K562 (cell line): ENCODE data around the gene AKT1S1. TPM values are rescaled to one million over a fixed set of nuclear protein-coding genes. Genes with fewer than 3 reads are reported as not detected.

Experiments
- ATAC-seq: fragments of 200-7000 bp; cut with Tn5 transposase; 3 replicates; pipeline ENCODE4 v1.9.1; 2020; ENCODE audit warnings: moderate library complexity
- BruUV-seq: library from RNA; stranded (reverse); fragments of 400-500 nt; replicated peaks from 2 replicates; lab custom pipeline; 2021; lab: Mats Ljungman, UMichigan
- CTCF ChIA-PET: fragments of 300-600 bp; formaldehyde crosslinking; extraction: SDS; loops from one replicate; lab custom pipeline; 2021; ENCODE audit warnings: low intra/inter-chr PET ratio; lab: Yijun Ruan, JAX
- POLR2A ChIA-PET: fragments of 300-600, 350-650 bp; sonication (Branson Sonifier 250); formaldehyde crosslinking; extraction: SDS; loops from one replicate; lab custom pipeline; 2021; ENCODE audit warnings: antibody characterized with exemption, inconsistent platforms; lab: Yijun Ruan, JAX
- DNase-seq, 4 experiments: peaks; one replicate each; pipeline versions ENCODE4 v3.0.0 to v3.0.0-alpha.2; 2011 to 2018; ENCODE audit warnings: low spot score in 3 of 4, mixed read lengths in 3 of 4; ENCODE audit errors: extremely low read depth in 1 of 4
- FAIRE-seq: peaks from 2 replicates; lab custom pipeline; 2011; peaks lifted over from hg19 to GRCh38; lab: Jason Lieb, UNC
- H2AFZ ChIP-seq: 2 replicates; pipeline ENCODE4 v1.6.0; 2011; ENCODE audit warnings: low read depth, low read length, control low read depth, inconsistent platforms
- H3K27ac ChIP-seq: fragments of 200-600 bp; 3 replicates; pipeline ENCODE4 v1.8.0; 2011; ENCODE audit warnings: low read depth, mild to moderate bottlenecking, control low read depth, inconsistent platforms, low read length, moderate library complexity, mixed read lengths; ENCODE audit errors: extremely low read depth
- H3K27me3 ChIP-seq, 2 experiments: fragments of 300-600 bp in 1 of 2; 2 replicates in 1 of 2; 3 replicates in 1 of 2; pipeline versions ENCODE4 v1.6.0 to v1.8.0; 2011; ENCODE audit warnings: inconsistent platforms in 2 of 2, low read length in 2 of 2, mild to moderate bottlenecking in 1 of 2, mixed read lengths in 1 of 2, moderate library complexity in 1 of 2; ENCODE audit not compliant: control insufficient read depth in 2 of 2, insufficient read depth in 2 of 2
- H3K36me3 ChIP-seq: fragments of 300-600 bp; 3 replicates; pipeline ENCODE4 v1.8.0; 2011; ENCODE audit warnings: mild to moderate bottlenecking, low read length, inconsistent platforms; ENCODE audit not compliant: control insufficient read depth, insufficient read depth
- H3K4me1 ChIP-seq, 2 experiments: fragments of 200-600 bp in 1 of 2; replicated peaks in 1 of 2; 2 replicates in 1 of 2; 3 replicates in 1 of 2; pipeline versions ENCODE4 v1.5.1 to v1.8.0; 2011; ENCODE audit warnings: inconsistent platforms in 2 of 2, low read length in 2 of 2, mild to moderate bottlenecking in 1 of 2, mixed read lengths in 1 of 2, moderate library complexity in 1 of 2; ENCODE audit not compliant: control insufficient read depth in 2 of 2, insufficient read depth in 2 of 2
- H3K4me2 ChIP-seq: 2 replicates; pipeline ENCODE4 v1.6.1; 2011; ENCODE audit warnings: low read length, control low read depth, inconsistent platforms, mixed read lengths; ENCODE audit not compliant: insufficient read depth
- H3K4me3 ChIP-seq: fragments of 200-600 bp; sonication (generic), shearing (Covaris generic); 2 replicates; pipeline ENCODE4 v1.5.1; 2016; ENCODE audit warnings: control low read depth, inconsistent platforms
- H3K79me2 ChIP-seq: fragments of 200-600 bp; 3 replicates; pipeline ENCODE4 v1.8.0; 2011; ENCODE audit warnings: low read length, inconsistent platforms; ENCODE audit not compliant: control insufficient read depth, insufficient read depth
- H3K9ac ChIP-seq, 2 experiments: 2 replicates each; pipeline versions ENCODE4 v1.6.0 to v1.6.1; 2011; ENCODE audit warnings: low read depth in 2 of 2, low read length in 2 of 2, control low read depth in 1 of 2, inconsistent platforms in 1 of 2, mild to moderate bottlenecking in 1 of 2, mixed read lengths in 1 of 2; ENCODE audit not compliant: insufficient read depth in 1 of 2
- H3K9me1 ChIP-seq: one replicate; pipeline ENCODE4 v1.6.0; 2011; ENCODE audit warnings: inconsistent platforms, mild to moderate bottlenecking, low read length, moderate library complexity; ENCODE audit not compliant: control insufficient read depth, insufficient read depth
- H3K9me3 ChIP-seq: replicated peaks from 2 replicates; pipeline ENCODE4 v1.5.1; 2011; ENCODE audit warnings: low read depth, low read length, inconsistent platforms; ENCODE audit not compliant: control insufficient read depth, insufficient read depth
- H4K20me1 ChIP-seq: replicated peaks from 2 replicates; pipeline ENCODE4 v1.6.1; 2011; ENCODE audit warnings: low read length, inconsistent platforms, mixed read lengths; ENCODE audit not compliant: control insufficient read depth, insufficient read depth
- CREB1 ChIP-seq, 2 experiments: sonication (generic) in 1 of 2; formaldehyde crosslinking in 1 of 2; IDR thresholded peaks; 2 replicates each; pipeline versions ENCODE4 v1.6.1 to v1.8.0; 2012 to 2022; ENCODE audit warnings: inconsistent platforms in 1 of 2, mild to moderate bottlenecking in 1 of 2, missing genetic modification reagents in 1 of 2, moderate library complexity in 1 of 2
- NR2C1 ChIP-seq, 2 experiments: fragments of 450-650 bp; IDR thresholded peaks; 2 replicates each; pipeline ENCODE4 v1.6.1; 2017; ENCODE audit warnings: mild to moderate bottlenecking in 2 of 2, antibody characterized with exemption in 1 of 2, inconsistent platforms in 1 of 2, missing compliant biosample characterization in 1 of 2, missing genetic modification characterization in 1 of 2
- NR2C2 ChIP-seq, 2 experiments: fragments of 200-800 bp in 1 of 2; sonication (Bioruptor generic) in 1 of 2; sonication (generic) in 1 of 2; formaldehyde crosslinking in 1 of 2; IDR thresholded peaks; 2 replicates each; pipeline versions ENCODE4 v1.6.1 to v1.8.0; 2016 to 2022; ENCODE audit warnings: mild to moderate bottlenecking in 1 of 2, missing compliant biosample characterization in 1 of 2, missing genetic modification characterization in 1 of 2, missing genetic modification reagents in 1 of 2
- RUNX1 ChIP-seq: sonication (generic); IDR thresholded peaks from 2 replicates; pipeline ENCODE4 v1.6.1; 2016; ENCODE audit warnings: antibody characterized with exemption, low read depth
- WGBS: fragments of 100-300 bp; shearing (Covaris generic); methylation state at CpG from one replicate; pipeline ENCODE4 v1.1.6; 2016; ENCODE audit warnings: low coverage, mixed read lengths; ENCODE audit not compliant: insufficient coverage; ENCODE audit errors: missing lambda C conversion rate; 5-methylcytosine and 5-hydroxymethylcytosine counted together
- in situ Hi-C: fragments of 300-500 bp; cut with MboI; formaldehyde crosslinking; loops from 4 replicates; pipeline ENCODE4 v1.15.0; 2018; ENCODE audit warnings: inconsistent platforms, mixed read lengths
- intact Hi-C: fragments of 100-400 bp; cut with micrococcal nuclease; formaldehyde crosslinking; loops from 2 replicates; pipeline ENCODE4 v1.14.2; 2022
- polyA plus RNA-seq, 8 experiments: library from polyadenylated mRNA; depleted of rRNA in 4 of 8; stranded (reverse) in 5 of 8; unstranded in 3 of 8; fragments of >200 nt; fragmentation: Nextera tagmentation in 2 of 8; fragmentation: Illumina TruSeq in 1 of 8; extraction: Ambion mirVana in 2 of 8; extraction: Trizol in 1 of 8; gene quantifications; 2 replicates each; pipeline versions ENCODE4 v1.2.1 to v1.2.3, GENCODE V29; 2011 to 2014; ENCODE audit warnings: inconsistent platforms in 1 of 8, missing spikeins in 1 of 8
- total RNA-seq, 7 experiments: library from RNA; depleted of rRNA in 6 of 7; stranded (reverse); fragments of >200 nt in 6 of 7; fragmentation: Illumina TruSeq in 2 of 7; extraction: Trizol in 2 of 7; gene quantifications; 2 replicates each; pipeline versions ENCODE4 v1.2.1 to v1.2.3, GENCODE V29; 2011 to 2021; ENCODE audit warnings: low replicate concordance in 1 of 7
- TF ChIP-seq, protein P1 (sequence below): fragments of 450-650 bp; IDR thresholded peaks from 2 replicates; pipeline ENCODE4 v1.6.1; 2017; ENCODE audit warnings: mild to moderate bottlenecking, moderate library complexity
- TF ChIP-seq, protein P2 (sequence below): sonication (generic); formaldehyde crosslinking; IDR thresholded peaks from 2 replicates; pipeline ENCODE4 v1.9.0; 2022; ENCODE audit warnings: mild to moderate bottlenecking, missing genetic modification reagents

The AKT1S1 gene
- total and polyA plus RNA-seq, 9 of the 15 experiments (the other 6 are each of a cell fraction or from before 2014, with no cell fraction given) = 1.2 to 50.3 (median 17.1) TPM

GRCh38 chr19:49880162-49880869 is 3.2 kb upstream of the AKT1S1 start:
- FAIRE-seq (peak; percentile 6), ATAC-seq (no peak), DNase-seq (no peak)
- no peak overlapping the region for H3K4me2 ChIP-seq
- no peaks in the 10 kb centered on the region for H3K27me3 ChIP-seq
- H3K27ac ChIP-seq = no peak overlapping the region
- H3K9me3 ChIP-seq = no peaks in the 10 kb centered on the region
- POLR2A ChIA-PET = interaction anchor here (0.7 to 1.6 kb wide), 2 partner anchors 49 to 286 kb away, joined by 3 to 4 read pairs; partner anchors contain the start of genes ATF5 and NUP62
- intact Hi-C loops (no loop called here), in situ Hi-C loops (no loop called here)
- H3K9me1 ChIP-seq = no peaks in the 10 kb centered on the region
- peak overlapping the region in 1 of 2 experiments; percentile 52; a peak in 2 of 4 replicates for H3K9ac ChIP-seq
- CTCF ChIA-PET = no interaction called here
- no peak overlapping the region for H3K4me3 ChIP-seq
- peaks cover 9 to 63% of the 10 kb centered on the region in 2 experiments; a peak in 4 of 5 replicates for H3K4me1 ChIP-seq
- TF ChIP-seq RUNX1 (no peak), NR2C1 (IDR thresholded peaks at IDR 0.05) (peak; percentile 27; the same call in 1 of the 2 replicates), NR2C1 (tag; IDR thresholded peaks at IDR 0.05) (peak; percentile 71; the same call in 1 of the 2 replicates), CREB1 (IDR thresholded peaks at IDR 0.05) (no peak), CREB1 (CRISPR knock-in tag; IDR thresholded peaks at IDR 0.05) (no peak), NR2C2 (CRISPR knock-in tag; IDR thresholded peaks at IDR 0.05) (peak; percentile 72; the same call in 1 of the 2 replicates), NR2C2 (tag; IDR thresholded peaks at IDR 0.05) (no peak)
- TF ChIP-seq, protein P1, sequence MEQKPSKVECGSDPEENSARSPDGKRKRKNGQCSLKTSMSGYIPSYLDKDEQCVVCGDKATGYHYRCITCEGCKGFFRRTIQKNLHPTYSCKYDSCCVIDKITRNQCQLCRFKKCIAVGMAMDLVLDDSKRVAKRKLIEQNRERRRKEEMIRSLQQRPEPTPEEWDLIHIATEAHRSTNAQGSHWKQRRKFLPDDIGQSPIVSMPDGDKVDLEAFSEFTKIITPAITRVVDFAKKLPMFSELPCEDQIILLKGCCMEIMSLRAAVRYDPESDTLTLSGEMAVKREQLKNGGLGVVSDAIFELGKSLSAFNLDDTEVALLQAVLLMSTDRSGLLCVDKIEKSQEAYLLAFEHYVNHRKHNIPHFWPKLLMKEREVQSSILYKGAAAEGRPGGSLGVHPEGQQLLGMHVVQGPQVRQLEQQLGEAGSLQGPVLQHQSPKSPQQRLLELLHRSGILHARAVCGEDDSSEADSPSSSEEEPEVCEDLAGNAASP = no peak
- TF ChIP-seq, protein P2, sequence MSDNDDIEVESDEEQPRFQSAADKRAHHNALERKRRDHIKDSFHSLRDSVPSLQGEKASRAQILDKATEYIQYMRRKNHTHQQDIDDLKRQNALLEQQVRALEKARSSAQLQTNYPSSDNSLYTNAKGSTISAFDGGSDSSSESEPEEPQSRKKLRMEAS (CRISPR knock-in tag) = peak; percentile 41; the same call in 1 of the 2 replicates
- H3K79me2 ChIP-seq = peaks cover 15% of the 10 kb centered on the region
- WGBS = 81% methylated on average over 10 of the region's 10 CpGs
- no TSS peak for BruUV-seq
- H2AFZ ChIP-seq = no peak overlapping the region
- H4K20me1 ChIP-seq = no peaks in the 10 kb centered on the region
- peaks cover 55% of the 10 kb centered on the region for H3K36me3 ChIP-seq
